Neural crest cell (in vitro differentiated cells): ENCODE measurements around the gene PSTPIP1. TPM values are rescaled to one million over a fixed set of nuclear protein-coding genes. Genes with fewer than 3 reads are reported as not detected.

Source experiments
- DNase-seq: peaks from one replicate; pipeline ENCODE4 v3.0.0; 2021; ENCODE audit warnings: low read depth, mixed read lengths, low spot score
- H3K27ac Mint-ChIP-seq: one replicate; pipeline ENCODE4 v1.8.0; 2021; ENCODE audit warnings: mild to moderate bottlenecking, mixed read lengths; ENCODE audit not compliant: unreplicated experiment
- H3K27me3 Mint-ChIP-seq: 2 replicates; pipeline ENCODE4 v1.8.0; 2021; ENCODE audit warnings: low read depth, mild to moderate bottlenecking, mixed read lengths
- H3K36me3 Mint-ChIP-seq: 2 replicates; pipeline ENCODE4 v1.8.0; 2021; ENCODE audit warnings: low read depth, mild to moderate bottlenecking, mixed read lengths
- H3K4me1 Mint-ChIP-seq: 2 replicates; pipeline ENCODE4 v1.8.0; 2021; ENCODE audit warnings: mixed read lengths
- H3K4me3 Mint-ChIP-seq: one replicate; pipeline ENCODE4 v1.8.0; 2021; ENCODE audit warnings: mild to moderate bottlenecking, mixed read lengths
- H3K9me3 Mint-ChIP-seq: 2 replicates; pipeline ENCODE4 v1.8.0; 2021; ENCODE audit warnings: mixed read lengths
- total RNA-seq: library from RNA; stranded (reverse); gene quantifications from 2 replicates; pipeline ENCODE4 v1.2.1, GENCODE V29; 2021
- TF ChIP-seq, protein P1 (sequence below): fragments of 200-600 bp; sonication (generic); conservative IDR thresholded peaks from 2 replicates; pipeline ENCODE4 v1.5.0; 2021; ENCODE audit warnings: antibody characterized with exemption, mild to moderate bottlenecking

The PSTPIP1 gene
- total RNA-seq, 1 donor from 2014 or later = 0.84 TPM

DNA sequence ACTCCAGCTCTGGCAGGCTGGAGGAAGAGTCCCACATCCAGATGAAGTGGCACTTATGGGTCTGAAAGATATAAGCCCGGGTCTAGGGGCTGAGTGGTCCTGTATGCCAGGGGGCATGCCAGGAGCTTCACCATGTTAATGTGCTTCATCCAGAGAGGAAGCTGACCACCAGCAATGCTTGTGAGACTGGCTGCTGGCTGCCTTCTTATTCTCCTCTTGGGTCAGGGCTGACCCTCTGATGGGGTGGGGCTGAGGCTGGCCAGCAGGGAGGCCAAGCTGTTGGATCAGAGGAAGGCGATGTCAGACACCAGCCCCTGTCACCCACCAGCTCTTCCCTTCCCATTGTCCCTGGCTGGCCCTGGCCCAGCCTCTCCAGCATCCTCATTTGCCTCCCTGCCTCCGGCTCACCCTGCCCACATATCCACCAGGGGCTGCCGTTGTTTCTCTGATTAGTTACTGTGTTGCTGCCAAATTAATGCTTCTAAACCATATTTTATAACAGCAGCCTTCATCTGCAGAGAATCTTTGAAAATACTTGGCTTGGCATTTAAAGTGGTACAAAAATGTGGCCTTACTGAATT is 20.4 kb upstream of the PSTPIP1 start:
- Mint-ChIP-seq H3K27ac (no peak overlapping the region), H3K9me3 (no peaks in the 10 kb centered on the region), H3K27me3 (no peaks in the 10 kb centered on the region), H3K4me3 (no peak overlapping the region), H3K36me3 (no peaks in the 10 kb centered on the region), H3K4me1 (no peaks in the 10 kb centered on the region)
- no peak for DNase-seq
- TF ChIP-seq, protein P1, sequence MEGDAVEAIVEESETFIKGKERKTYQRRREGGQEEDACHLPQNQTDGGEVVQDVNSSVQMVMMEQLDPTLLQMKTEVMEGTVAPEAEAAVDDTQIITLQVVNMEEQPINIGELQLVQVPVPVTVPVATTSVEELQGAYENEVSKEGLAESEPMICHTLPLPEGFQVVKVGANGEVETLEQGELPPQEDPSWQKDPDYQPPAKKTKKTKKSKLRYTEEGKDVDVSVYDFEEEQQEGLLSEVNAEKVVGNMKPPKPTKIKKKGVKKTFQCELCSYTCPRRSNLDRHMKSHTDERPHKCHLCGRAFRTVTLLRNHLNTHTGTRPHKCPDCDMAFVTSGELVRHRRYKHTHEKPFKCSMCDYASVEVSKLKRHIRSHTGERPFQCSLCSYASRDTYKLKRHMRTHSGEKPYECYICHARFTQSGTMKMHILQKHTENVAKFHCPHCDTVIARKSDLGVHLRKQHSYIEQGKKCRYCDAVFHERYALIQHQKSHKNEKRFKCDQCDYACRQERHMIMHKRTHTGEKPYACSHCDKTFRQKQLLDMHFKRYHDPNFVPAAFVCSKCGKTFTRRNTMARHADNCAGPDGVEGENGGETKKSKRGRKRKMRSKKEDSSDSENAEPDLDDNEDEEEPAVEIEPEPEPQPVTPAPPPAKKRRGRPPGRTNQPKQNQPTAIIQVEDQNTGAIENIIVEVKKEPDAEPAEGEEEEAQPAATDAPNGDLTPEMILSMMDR = no peak

DNA sequence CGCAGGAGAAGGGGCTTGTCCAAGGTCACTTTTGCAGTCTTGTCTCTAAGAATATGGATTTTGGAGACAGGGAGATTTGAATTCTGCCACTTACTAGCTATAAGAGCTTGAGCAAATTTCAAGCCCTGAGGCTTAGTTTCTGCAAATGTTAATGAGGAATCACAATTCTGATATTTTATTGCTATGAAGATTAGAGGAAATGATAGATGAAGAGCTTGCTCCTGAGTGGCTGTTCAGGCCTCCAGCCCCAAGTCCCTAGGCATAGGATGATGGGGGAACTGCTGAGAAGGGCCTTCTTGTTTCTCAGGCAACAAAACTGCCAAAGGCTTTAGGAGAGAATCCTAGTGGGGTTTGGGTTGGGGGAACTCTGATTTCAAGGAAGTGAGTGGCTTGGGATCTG is 18.8 kb upstream of the PSTPIP1 start:
- no peaks in the 10 kb centered on the region for H3K9me3 Mint-ChIP-seq
- H3K27ac Mint-ChIP-seq = no peak overlapping the region
- TF ChIP-seq, protein P1 = no peak
- H3K4me1 Mint-ChIP-seq = no peaks in the 10 kb centered on the region
- H3K36me3 Mint-ChIP-seq = no peaks in the 10 kb centered on the region
- no peak for DNase-seq
- H3K27me3 Mint-ChIP-seq = no peaks in the 10 kb centered on the region
- no peak overlapping the region for H3K4me3 Mint-ChIP-seq

DNA sequence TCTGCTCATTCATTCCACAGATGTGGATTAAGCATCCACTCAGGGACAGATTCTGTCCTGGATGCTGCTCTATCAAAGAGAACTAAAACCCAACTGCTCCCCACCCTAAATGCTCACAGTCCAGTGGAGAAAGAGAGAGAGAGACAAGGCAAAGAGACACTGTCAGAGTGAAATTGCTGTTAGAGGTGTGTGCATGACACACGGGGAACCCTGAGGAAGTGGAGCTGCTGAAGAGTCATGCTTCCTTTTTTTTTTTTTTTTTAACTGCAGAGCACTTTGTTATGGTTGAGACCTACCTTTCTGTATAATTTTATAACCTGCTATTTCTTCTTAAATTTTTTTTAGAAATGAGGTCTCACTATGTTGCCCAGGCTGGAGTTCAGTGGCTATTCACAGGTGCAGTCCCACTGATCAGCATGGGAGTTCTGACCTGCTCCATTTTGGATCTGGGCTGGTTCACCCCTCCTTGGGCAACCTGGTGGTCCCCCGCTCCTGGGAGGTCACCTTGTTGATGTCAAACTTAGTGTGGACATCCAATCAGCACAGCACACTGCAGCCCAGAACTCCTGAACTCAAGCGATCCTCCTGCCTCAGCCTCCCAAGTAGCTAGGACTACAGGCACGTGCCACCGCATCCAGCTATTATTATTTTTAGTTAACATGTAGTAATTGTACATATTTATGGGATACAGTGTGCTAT is 18.2 kb upstream of the PSTPIP1 start:
- Mint-ChIP-seq H3K9me3 (no peaks in the 10 kb centered on the region), H3K4me3 (no peak overlapping the region), H3K36me3 (no peaks in the 10 kb centered on the region), H3K27me3 (no peaks in the 10 kb centered on the region), H3K27ac (no peak overlapping the region), H3K4me1 (no peaks in the 10 kb centered on the region)
- TF ChIP-seq, protein P1 = no peak
- no peak for DNase-seq

DNA sequence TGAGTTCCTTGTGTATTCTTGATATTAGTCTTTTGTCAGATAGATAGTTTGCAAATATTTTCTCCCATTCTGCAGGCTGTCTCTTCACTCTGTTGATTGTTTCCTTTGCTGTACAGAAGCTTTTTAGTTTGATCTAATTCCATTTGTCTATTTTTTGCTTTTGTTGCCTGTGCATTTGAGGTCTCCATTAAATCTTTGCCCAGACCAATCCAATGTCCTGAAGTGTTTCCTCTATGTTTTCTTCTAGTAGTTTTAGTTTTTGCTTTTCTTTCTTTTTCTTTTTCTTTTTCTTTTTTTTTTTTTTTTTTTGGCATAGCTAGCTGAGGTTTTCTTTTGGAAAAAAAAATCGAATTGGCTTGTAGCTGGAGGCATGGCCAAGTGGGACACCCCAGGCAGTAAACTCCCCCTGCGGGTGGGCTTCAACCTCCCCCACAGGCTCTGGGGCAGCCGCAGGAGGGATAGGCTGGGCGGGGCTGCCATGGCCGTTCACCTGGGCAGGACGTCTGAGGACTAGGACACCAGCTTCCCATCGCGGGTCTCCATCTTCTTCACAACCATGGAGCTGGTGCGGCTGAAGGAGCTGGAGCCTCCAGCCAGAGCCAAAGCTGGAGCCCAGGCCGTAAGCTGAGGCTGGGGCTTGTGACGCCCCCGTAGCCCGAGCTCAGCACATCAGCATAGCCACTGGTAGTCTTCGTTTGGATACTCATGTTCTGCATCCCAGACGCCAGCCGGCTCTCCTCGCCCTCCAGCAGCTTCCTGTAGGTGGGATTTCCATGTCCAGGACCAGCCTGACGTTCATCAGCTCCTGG is 16.2 kb upstream of the PSTPIP1 start:
- Mint-ChIP-seq H3K36me3 (no peaks in the 10 kb centered on the region), H3K9me3 (no peaks in the 10 kb centered on the region), H3K27ac (no peak overlapping the region), H3K27me3 (no peaks in the 10 kb centered on the region), H3K4me1 (no peaks in the 10 kb centered on the region), H3K4me3 (no peak overlapping the region)
- DNase-seq = no peak
- TF ChIP-seq, protein P1 = no peak

DNA sequence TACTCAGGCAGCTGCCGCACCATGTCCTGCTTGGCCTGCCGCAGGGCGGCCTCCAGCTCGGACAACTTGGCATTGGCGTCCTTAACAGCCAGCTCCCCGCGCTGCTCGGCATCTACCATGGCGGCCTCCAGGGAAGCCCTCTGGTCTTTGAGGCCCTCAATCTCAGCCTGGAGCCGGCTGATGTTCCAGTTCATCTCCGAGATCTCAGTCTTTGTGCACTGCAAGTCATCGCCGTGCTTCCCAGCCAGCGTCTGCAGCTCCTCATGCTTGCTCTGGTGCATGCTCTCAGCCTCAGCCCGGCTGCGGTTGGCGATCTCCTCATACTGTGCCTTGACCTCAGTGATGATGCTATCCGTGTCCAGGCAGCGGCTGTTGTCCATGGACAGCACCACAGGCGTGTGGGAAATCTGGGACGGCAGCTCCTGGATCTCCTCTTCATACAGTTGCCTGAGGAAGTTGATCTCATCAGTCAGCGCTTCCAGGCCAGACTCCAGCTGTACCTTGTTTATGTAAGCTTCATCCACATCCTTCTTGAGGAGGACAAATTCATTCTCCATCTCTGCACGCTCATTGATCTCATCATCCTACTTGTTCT is 15.5 kb upstream of the PSTPIP1 start:
- Mint-ChIP-seq H3K9me3 (no peaks in the 10 kb centered on the region), H3K27me3 (no peaks in the 10 kb centered on the region), H3K36me3 (no peaks in the 10 kb centered on the region), H3K4me3 (no peak overlapping the region), H3K4me1 (no peaks in the 10 kb centered on the region), H3K27ac (no peak overlapping the region)
- TF ChIP-seq, protein P1 = no peak
- no peak for DNase-seq
